Mucosa of stomach (tissue), 1 donor: Measurements from ENCODE around the gene CCDC134.
"Not testable (repeated sequence)": the region's sequence is repeated elsewhere in the genome, so short reads cannot be mapped to it uniquely, and the experiment has no call there.

Source experiments
- H3K27me3 ChIP-seq: one replicate; pipeline ENCODE4 v1.7.0; 2013; ENCODE audit warnings: mild to moderate bottlenecking, low read length; ENCODE audit not compliant: control insufficient read depth, insufficient read depth
- H3K36me3 ChIP-seq: one replicate; pipeline ENCODE4 v1.7.0; 2013; ENCODE audit warnings: low read length; ENCODE audit not compliant: control insufficient read depth, insufficient read depth
- H3K4me1 ChIP-seq: one replicate; pipeline ENCODE4 v1.7.0; 2013; ENCODE audit warnings: mild to moderate bottlenecking, low read length; ENCODE audit not compliant: control insufficient read depth, insufficient read depth
- H3K4me3 ChIP-seq: one replicate; pipeline ENCODE4 v1.7.0; 2013; ENCODE audit warnings: low read length
- H3K9ac ChIP-seq: one replicate; pipeline ENCODE4 v1.7.0; 2013; ENCODE audit warnings: mild to moderate bottlenecking, low read length, moderate library complexity
- H3K9me3 ChIP-seq: one replicate; pipeline ENCODE4 v1.7.0; 2013; ENCODE audit warnings: mild to moderate bottlenecking, low read length, moderate library complexity; ENCODE audit not compliant: control insufficient read depth
- donor health status: Pancreatic carcinoma.

CCDC134 gene

GRCh38 chr22:41862160-41862529 is 61.7 kb downstream of the CCDC134 start:
- Histone ChIP-seq H3K4me3 (no peak overlapping the region), H3K27me3 (no peaks in the 10 kb centered on the region), H3K36me3 (no peaks in the 10 kb centered on the region), H3K9ac (no peak overlapping the region), H3K9me3 (no peaks in the 10 kb centered on the region), H3K4me1 (peaks cover 42% of the 10 kb centered on the region)

GRCh38 chr22:41862530-41863266 is 62.2 kb downstream of the CCDC134 start:
- Histone ChIP-seq H3K9ac (no peak overlapping the region), H3K9me3 (no peaks in the 10 kb centered on the region), H3K27me3 (no peaks in the 10 kb centered on the region), H3K4me3 (no peak overlapping the region), H3K36me3 (no peaks in the 10 kb centered on the region), H3K4me1 (peaks cover 39% of the 10 kb centered on the region)

- H3K9me3 ChIP-seq = no peaks in the 10 kb centered on the region
- peaks cover 39% of the 10 kb centered on the region for H3K4me1 ChIP-seq
- peaks cover 4% of the 10 kb centered on the region for H3K36me3 ChIP-seq
- no peak overlapping the region for H3K4me3 ChIP-seq
- no peaks in the 10 kb centered on the region for H3K27me3 ChIP-seq
- no peak overlapping the region for H3K9ac ChIP-seq
These were observed 63.0 kb downstream of the CCDC134 start for GRCh38 chr22:41863472-41863871.

GRCh38 chr22:41868556-41868955 is 68.1 kb downstream of the CCDC134 start:
- H3K9me3 ChIP-seq = no peaks in the 10 kb centered on the region
- H3K27me3 ChIP-seq = no peaks in the 10 kb centered on the region
- peaks cover 16% of the 10 kb centered on the region for H3K4me1 ChIP-seq
- H3K9ac ChIP-seq = no peak overlapping the region
- H3K36me3 ChIP-seq = peaks cover 16% of the 10 kb centered on the region
- H3K4me3 ChIP-seq = no peak overlapping the region

GRCh38 chr22:41870081-41870480 is 69.6 kb downstream of the CCDC134 start:
- peaks cover 18% of the 10 kb centered on the region for H3K36me3 ChIP-seq

GRCh38 chr22:41870786-41871185 is 70.3 kb downstream of the CCDC134 start:
- Histone ChIP-seq H3K9me3 (no peaks in the 10 kb centered on the region), H3K4me1 (peaks cover 4% of the 10 kb centered on the region), H3K4me3 (no peak overlapping the region), H3K36me3 (peaks cover 23% of the 10 kb centered on the region), H3K27me3 (no peaks in the 10 kb centered on the region), H3K9ac (no peak overlapping the region)

More at GRCh38 chr22:41870081-41870480, 69.6 kb downstream of the CCDC134 start:
- not testable (repeated sequence) for H3K4me3 ChIP-seq, H3K9me3 ChIP-seq, H3K27me3 ChIP-seq, H3K9ac ChIP-seq
- H3K4me1 ChIP-seq = peaks cover 11% of the 10 kb centered on the region

- H3K4me3 ChIP-seq = no peak overlapping the region
- no peak overlapping the region for H3K9ac ChIP-seq
- peaks cover 26% of the 10 kb centered on the region for H3K36me3 ChIP-seq
- H3K9me3 ChIP-seq = no peaks in the 10 kb centered on the region
- H3K4me1 ChIP-seq = no peaks in the 10 kb centered on the region
- no peaks in the 10 kb centered on the region for H3K27me3 ChIP-seq
These were observed 72.9 kb downstream of the CCDC134 start for GRCh38 chr22:41873391-41873790.

GRCh38 chr22:41874090-41874489 is 73.6 kb downstream of the CCDC134 start:
- H3K4me3 ChIP-seq = no peak overlapping the region
- H3K9me3 ChIP-seq = no peaks in the 10 kb centered on the region
- no peaks in the 10 kb centered on the region for H3K4me1 ChIP-seq
- no peaks in the 10 kb centered on the region for H3K27me3 ChIP-seq
- H3K9ac ChIP-seq = no peak overlapping the region
- peaks cover 27% of the 10 kb centered on the region for H3K36me3 ChIP-seq

- no peak overlapping the region for H3K4me3 ChIP-seq
- H3K9ac ChIP-seq = no peak overlapping the region
- H3K36me3 ChIP-seq = peaks cover 26% of the 10 kb centered on the region
- H3K9me3 ChIP-seq = no peaks in the 10 kb centered on the region
- H3K27me3 ChIP-seq = no peaks in the 10 kb centered on the region
- H3K4me1 ChIP-seq = no peaks in the 10 kb centered on the region
These were observed 75.2 kb downstream of the CCDC134 start for GRCh38 chr22:41875531-41876270.
